ENCODE data around the gene NFKBIZ.

DNA sequence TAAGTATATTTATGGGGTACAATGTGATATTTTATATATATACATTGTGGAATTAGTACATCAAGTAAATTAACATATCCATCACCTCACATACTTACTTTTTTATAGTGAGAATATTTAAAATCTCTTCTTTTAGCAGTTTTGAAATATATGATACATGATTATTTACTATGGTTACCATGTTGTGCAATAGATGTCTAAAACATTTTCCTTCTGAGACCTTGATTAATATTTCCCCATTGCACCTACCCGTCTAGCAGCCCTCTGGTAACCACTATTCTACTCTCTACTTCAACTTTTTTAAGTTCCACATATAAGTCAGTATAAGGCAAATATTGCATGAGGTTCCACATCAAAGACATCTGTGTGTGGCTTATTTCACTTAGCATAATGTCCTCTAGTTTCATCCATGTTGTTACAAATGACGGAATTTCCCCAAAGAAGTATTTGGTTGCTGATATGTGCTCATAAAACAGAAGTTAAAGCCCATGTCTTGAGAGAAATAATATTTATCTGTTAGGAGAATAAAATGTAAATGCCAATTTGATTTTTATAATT is 29.6 kb upstream of the NFKBIZ start:
- TF ChIP-seq POLR2A (IDR thresholded peaks at IDR 0.05), result no peak
- TF ChIP-seq, protein P1, sequence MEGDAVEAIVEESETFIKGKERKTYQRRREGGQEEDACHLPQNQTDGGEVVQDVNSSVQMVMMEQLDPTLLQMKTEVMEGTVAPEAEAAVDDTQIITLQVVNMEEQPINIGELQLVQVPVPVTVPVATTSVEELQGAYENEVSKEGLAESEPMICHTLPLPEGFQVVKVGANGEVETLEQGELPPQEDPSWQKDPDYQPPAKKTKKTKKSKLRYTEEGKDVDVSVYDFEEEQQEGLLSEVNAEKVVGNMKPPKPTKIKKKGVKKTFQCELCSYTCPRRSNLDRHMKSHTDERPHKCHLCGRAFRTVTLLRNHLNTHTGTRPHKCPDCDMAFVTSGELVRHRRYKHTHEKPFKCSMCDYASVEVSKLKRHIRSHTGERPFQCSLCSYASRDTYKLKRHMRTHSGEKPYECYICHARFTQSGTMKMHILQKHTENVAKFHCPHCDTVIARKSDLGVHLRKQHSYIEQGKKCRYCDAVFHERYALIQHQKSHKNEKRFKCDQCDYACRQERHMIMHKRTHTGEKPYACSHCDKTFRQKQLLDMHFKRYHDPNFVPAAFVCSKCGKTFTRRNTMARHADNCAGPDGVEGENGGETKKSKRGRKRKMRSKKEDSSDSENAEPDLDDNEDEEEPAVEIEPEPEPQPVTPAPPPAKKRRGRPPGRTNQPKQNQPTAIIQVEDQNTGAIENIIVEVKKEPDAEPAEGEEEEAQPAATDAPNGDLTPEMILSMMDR (IDR thresholded peaks at IDR 0.05), result no peak

All from thyroid gland (tissue), 4 donors.